GM12875 (cell line): ENCODE results near the gene TSPEAR.

Experiments
- H3K4me3 ChIP-seq: one replicate; pipeline ENCODE4 v1.5.1; 2011; ENCODE audit warnings: low read depth, low read length, control low read depth
- CTCF ChIP-seq: IDR thresholded peaks from 2 replicates; pipeline ENCODE4 v1.5.1; 2011; ENCODE audit warnings: low read depth, mild to moderate bottlenecking, control low read depth, inconsistent platforms, low read length, moderate library complexity, borderline replicate concordance; ENCODE audit not compliant: insufficient read depth

The TSPEAR gene

DNA sequence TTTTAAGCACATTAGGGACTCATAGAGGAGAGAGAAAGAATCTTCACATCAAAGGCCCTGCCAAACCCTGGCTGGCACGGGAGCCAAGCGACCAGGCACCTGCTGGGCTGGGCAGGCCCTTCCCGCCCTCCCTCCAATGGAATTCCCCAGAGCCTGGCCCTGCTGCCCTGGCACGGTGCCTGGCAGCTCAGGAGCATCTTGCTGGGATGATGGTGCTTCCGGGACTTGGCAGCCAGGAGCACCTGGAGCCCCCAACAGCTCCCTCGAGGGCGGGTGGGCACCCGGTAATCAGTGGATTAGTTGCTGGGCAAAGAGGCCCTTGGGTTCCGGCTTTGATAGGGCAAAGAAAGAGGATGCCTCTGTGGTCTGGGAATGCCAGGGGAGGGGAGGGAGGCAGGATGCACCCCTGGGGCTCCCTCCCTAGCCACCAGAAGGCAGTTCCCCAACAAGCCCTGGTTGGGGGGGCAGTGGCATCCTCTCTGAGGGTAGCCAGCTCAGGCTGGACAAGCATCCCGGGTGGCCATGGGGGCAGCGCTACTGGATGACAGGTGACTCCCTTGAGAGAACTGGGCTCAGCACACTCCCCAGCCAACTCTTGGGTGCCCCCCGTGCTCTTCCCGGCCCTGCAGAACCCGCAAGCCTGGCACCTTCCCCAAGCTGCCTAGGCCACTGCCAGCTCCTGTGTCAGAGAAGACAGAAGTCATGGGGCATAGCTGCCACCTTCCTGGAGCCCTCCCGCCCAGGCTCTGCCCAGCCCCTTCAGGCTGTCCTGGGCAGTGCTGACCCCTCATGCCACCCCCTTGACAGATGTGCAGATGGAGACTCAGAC, 197.8 kb downstream of the TSPEAR start:
- TF ChIP-seq CTCF, result no peak
- no peak overlapping the region for H3K4me3 ChIP-seq

- TF ChIP-seq CTCF, result no peak
- no peak overlapping the region for H3K4me3 ChIP-seq
Measured at GRCh38 chr21:44512496-44513388, 198.6 kb downstream of the TSPEAR start.

DNA sequence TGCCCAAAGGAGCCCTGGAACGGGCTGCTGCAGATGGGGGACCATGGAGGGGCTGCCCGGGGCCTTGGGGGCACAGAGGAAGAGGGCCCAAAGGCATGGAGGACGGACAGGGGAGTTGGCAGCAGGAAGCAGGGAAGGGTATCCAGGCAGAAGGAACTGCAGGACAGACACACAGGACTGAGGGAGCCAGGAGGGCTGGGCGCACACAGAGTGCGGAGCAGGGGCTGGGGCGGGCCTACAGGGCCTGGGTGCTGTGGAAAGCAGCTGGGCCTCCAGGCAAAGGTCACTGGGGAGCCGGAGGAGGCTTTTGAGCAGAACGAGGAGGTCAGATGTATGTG, 199.5 kb downstream of the TSPEAR start:
- no peak for TF ChIP-seq CTCF
- no peak overlapping the region for H3K4me3 ChIP-seq

DNA sequence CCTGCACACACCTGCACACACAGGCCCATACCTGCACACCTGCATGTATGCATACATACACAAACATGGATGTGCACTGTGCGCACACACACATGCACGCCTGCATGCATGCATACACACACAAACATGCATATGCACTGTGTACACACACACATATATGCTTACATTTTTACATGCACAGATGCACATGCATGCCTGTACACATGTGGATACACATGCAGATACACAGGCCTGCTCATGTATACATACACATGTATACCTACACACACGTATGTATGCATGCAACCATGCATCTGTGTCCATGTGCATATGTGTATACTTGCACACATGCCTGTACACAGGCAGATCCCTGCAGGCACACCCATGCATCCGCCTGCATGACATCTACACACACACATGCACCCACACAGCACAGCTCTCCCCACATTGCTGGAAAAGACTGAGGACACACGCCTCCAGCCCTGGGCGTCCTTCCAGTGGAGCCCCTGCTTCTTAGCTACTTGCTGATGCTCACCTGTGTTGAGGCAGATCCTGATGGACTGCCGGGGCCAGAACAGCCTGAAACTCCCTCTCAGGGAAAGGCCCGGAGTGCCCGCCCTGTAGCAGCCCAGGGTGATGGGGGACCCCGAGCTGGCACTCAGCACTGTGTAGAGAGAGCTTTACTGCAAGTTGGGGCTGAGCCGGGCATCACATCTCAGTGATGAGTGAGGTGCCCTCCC, 200.0 kb downstream of the TSPEAR start:
- H3K4me3 ChIP-seq, result no peak overlapping the region
- no peak for TF ChIP-seq CTCF

GRCh38 chr21:44510508-44511218, 200.7 kb downstream of the TSPEAR start:
- H3K4me3 ChIP-seq, result no peak overlapping the region
- peak; percentile 90 for TF ChIP-seq CTCF

GRCh38 chr21:44510109-44510507, 201.3 kb downstream of the TSPEAR start:
- no peak for TF ChIP-seq CTCF
- H3K4me3 ChIP-seq, result no peak overlapping the region
